Muscle layer of colon (tissue), 2 donors: ENCODE results near the gene SCUBE3.
A peak's percentile ranks its signal among the peaks of the same experiment; 100 is the strongest.

ENCODE experiments used
- H3K27ac ChIP-seq: one replicate; pipeline ENCODE4 v1.7.0; 2013; ENCODE audit warnings: low read depth, mild to moderate bottlenecking, low read length, moderate library complexity
- H3K27me3 ChIP-seq, 2 donors: one replicate each; pipeline ENCODE4 v1.7.0; 2013; ENCODE audit warnings: low read length in 2 of 2, mild to moderate bottlenecking in 2 of 2; ENCODE audit not compliant: insufficient read depth in 2 of 2, control insufficient read depth in 1 of 2
- H3K36me3 ChIP-seq: one replicate; pipeline ENCODE4 v1.7.0; 2013; ENCODE audit warnings: mild to moderate bottlenecking, low read length; ENCODE audit not compliant: insufficient read depth
- H3K4me1 ChIP-seq: one replicate; pipeline ENCODE4 v1.7.0; 2013; ENCODE audit warnings: mild to moderate bottlenecking, low read length; ENCODE audit not compliant: insufficient read depth
- H3K4me3 ChIP-seq, 2 donors: one replicate each; pipeline ENCODE4 v1.7.0; 2013; ENCODE audit warnings: low read length in 2 of 2, low read depth in 1 of 2, mild to moderate bottlenecking in 1 of 2, moderate library complexity in 1 of 2
- H3K9ac ChIP-seq: one replicate; pipeline ENCODE4 v1.7.0; 2013; ENCODE audit warnings: low read length
- H3K9me3 ChIP-seq: one replicate; pipeline ENCODE4 v1.7.0; 2013; ENCODE audit warnings: mild to moderate bottlenecking, low read length
- donor health status: abdominal sarcoma.
- donor health status: Adenocarcinoma of cecum.

Gene SCUBE3

DNA sequence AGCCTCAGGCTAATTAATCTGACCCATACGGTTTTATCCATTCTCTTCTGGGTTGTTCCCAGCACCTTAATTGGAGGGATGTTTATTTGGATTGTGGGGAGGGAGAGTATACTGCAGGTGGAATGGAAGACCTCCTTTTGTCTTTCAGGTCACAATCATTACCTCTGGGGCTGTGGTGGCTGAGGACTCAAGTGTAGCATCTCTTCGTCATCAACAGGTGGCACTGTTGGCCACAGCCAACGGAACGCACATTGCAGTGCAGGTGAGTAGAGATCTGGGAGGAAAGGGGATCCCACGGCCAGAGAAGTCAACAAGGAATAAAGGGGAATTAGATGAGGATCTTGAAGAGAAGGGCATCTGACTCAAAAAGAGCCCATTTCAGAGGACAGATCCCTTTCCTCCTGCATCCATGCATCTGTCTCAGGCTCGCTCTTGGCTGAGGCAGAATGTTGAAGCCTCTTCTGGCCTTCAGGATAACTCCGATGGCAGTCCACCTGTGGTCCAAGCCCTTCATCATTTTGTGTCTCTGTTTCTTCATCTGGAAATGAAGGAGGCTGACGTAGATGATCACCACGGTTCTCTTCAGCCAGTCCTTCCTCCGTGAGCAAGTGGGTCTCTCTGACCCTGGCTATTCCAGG, 80.7 kb downstream of the SCUBE3 start:
- Histone ChIP-seq H3K9ac (no peak overlapping the region), H3K9me3 (no peaks in the 10 kb centered on the region), H3K27ac (no peak overlapping the region), H3K27me3 (no peaks in the 10 kb centered on the region), H3K36me3 (peaks cover 54% of the 10 kb centered on the region), H3K4me3 (no peak overlapping the region), H3K4me1 (peaks cover 13% of the 10 kb centered on the region)

GRCh38 chr6:35295036-35295435, 81.3 kb downstream of the SCUBE3 start:
- Histone ChIP-seq H3K36me3 (peaks cover 48% of the 10 kb centered on the region), H3K27ac (no peak overlapping the region)

DNA sequence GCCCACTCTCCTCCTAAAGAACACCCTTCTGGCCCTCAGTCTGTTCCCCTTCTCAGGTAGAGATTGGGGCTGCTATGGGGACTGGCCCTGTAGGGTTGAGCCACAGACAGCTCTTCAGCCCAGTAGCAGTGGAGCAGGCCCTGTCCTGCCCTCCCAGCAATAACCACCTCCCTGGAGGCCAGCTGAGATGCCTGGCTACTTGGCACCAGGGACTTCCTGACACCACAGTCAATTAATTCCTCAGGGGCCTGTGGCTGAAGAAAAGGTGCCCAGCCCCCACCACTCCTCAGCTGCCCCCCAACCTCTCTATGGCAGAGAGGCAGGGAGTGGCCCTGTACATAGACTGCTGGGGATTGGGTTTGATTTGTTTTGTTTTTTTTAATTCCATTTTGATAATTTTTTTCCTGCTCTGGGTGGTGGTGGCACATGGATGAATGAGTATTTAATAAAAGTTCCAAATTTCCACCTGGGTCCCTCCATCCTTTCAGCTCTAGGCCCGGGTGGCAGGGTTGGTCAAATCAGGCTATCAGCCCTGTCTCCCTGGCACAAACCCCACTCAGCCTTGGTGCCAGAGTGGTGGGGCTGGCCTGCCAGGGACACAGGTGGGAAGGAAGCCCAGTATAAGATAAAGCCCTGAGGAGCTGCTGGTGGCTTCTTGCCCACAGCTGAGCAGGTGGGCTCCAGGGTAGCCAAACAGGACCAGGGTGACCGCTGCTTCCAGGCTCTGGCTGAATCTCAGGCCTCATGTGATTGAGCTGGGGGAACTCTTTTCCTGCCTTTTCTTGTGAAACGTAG, 82.0 kb downstream of the SCUBE3 start:
- Histone ChIP-seq H3K4me3 (no peak overlapping the region), H3K36me3 (peaks cover 41% of the 10 kb centered on the region), H3K9ac (no peak overlapping the region), H3K4me1 (peaks cover 13% of the 10 kb centered on the region), H3K27me3 (no peaks in the 10 kb centered on the region), H3K9me3 (no peaks in the 10 kb centered on the region), H3K27ac (no peak overlapping the region)

More at GRCh38 chr6:35295036-35295435, 81.3 kb downstream of the SCUBE3 start:
- Histone ChIP-seq H3K27me3 (no peaks in the 10 kb centered on the region), H3K9ac (no peak overlapping the region), H3K4me3 (no peak overlapping the region), H3K4me1 (peaks cover 13% of the 10 kb centered on the region), H3K9me3 (no peaks in the 10 kb centered on the region)

DNA sequence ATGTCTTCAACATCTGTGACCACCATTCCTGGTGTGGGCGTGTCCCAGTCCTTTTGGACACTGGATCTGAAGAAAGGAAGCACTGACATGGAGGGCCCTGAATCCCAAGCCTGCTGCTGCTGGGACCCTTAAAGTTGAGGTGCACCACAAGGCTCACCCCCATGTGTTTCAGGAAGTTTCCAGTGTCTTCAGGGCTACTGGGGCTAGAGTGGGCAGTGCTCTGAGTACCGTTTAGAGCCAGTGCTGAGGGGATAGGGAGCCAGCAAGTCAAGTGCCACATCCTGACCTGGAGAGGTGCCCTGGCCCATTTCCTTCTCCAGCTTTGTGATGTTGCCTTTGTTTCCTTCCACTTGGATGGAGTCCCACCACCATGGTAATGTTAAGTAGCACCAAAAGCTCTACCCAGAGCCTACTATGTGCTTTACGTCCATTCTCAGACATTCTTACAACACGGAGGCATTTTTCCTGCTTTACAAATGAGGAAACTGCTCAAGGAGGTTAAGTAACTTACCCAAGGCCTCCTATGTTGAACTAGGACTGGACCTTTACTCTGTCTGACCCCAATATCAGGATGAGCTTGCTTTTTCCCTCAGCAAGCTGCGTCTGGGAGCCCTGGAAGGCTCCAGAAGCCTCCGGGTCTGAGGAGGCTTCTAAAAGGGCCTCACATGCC, 83.3 kb downstream of the SCUBE3 start:
- Histone ChIP-seq H3K4me1 (peaks cover 13% of the 10 kb centered on the region), H3K4me3 (peak overlapping the region in 1 of 2 donors; percentile 53), H3K9ac (no peak overlapping the region)

GRCh38 chr6:35297601-35298481, 84.1 kb downstream of the SCUBE3 start, which contains the start of gene DEF6:
Gene DEF6 (plus strand): TSS chr6:35297818. CDS start chr6:35297857, 39 bp downstream.
- Histone ChIP-seq H3K27me3 (no peaks in the 10 kb centered on the region), H3K27ac (peak within 1 kb of the TSS; percentile 6), H3K9ac (no peak within 1 kb of the TSS), H3K36me3 (peaks cover 21% of the 10 kb centered on the region), H3K4me3 (peak within 1 kb of the TSS in 1 of 2 donors; percentile 53), H3K4me1 (peaks cover 13% of the 10 kb centered on the region), H3K9me3 (no peaks in the 10 kb centered on the region)

More for the DNA sequence above, 83.3 kb downstream of the SCUBE3 start:
- H3K36me3 ChIP-seq: peaks cover 29% of the 10 kb centered on the region
- no peaks in the 10 kb centered on the region for H3K27me3 ChIP-seq
- H3K9me3 ChIP-seq: no peaks in the 10 kb centered on the region
- H3K27ac ChIP-seq: no peak overlapping the region

GRCh38 chr6:35298625-35299140, 84.9 kb downstream of the SCUBE3 start:
- H3K27ac ChIP-seq: no peak overlapping the region
- H3K4me3 ChIP-seq: peak overlapping the region in 1 of 2 donors; percentile 53
- no peaks in the 10 kb centered on the region for H3K9me3 ChIP-seq
- no peaks in the 10 kb centered on the region for H3K27me3 ChIP-seq
- H3K9ac ChIP-seq: no peak overlapping the region
- H3K4me1 ChIP-seq: peaks cover 13% of the 10 kb centered on the region
- H3K36me3 ChIP-seq: peaks cover 13% of the 10 kb centered on the region

DNA sequence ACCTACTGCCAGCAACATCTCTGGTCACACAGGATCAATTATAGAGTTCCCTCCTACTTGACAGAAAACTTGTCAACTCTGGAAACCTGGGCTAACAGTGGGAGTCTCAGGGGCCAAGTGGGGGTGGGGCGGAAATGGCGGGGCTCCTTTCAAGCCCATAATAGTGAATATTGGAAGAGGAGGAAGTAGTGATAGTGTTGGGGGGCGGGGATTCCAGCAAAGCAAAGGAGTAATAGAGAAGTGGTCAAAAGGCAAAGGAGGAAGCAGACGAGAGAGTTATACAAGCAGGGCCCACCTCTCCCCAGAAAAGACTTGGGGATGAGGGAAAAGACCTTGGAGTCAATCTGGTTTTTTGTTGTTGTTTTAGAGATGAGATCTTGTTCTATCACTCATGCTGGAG, 85.9 kb downstream of the SCUBE3 start:
- Histone ChIP-seq H3K4me3 (no peak overlapping the region), H3K27ac (no peak overlapping the region)

DNA sequence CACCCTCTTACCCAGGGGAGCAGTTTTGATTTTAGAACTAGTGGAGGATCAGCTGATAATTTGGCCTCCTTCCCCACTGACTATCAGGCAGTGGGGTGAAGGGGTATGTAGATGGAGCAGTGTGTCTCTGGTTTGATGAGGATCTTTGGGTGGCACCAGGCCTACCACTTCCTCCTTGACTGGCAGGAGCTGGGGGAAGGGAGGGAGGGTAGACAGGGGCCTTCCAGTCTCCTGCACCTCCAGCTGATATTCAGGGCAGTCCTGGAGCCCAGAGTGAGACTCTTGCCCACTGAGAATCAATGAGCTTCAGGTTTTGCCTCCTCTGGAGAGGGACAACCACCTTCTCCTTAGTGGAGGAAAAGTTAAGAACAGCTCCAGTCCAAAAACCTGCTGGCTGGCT, 87.1 kb downstream of the SCUBE3 start:
- Histone ChIP-seq H3K36me3 (no peaks in the 10 kb centered on the region), H3K27ac (no peak overlapping the region), H3K9ac (no peak overlapping the region), H3K9me3 (no peaks in the 10 kb centered on the region), H3K27me3 (no peaks in the 10 kb centered on the region), H3K4me3 (no peak overlapping the region), H3K4me1 (peaks cover 13% of the 10 kb centered on the region)

More for the DNA sequence above, 85.9 kb downstream of the SCUBE3 start:
- H3K9me3 ChIP-seq: no peaks in the 10 kb centered on the region
- peaks cover 7% of the 10 kb centered on the region for H3K36me3 ChIP-seq
- no peak overlapping the region for H3K9ac ChIP-seq
- no peaks in the 10 kb centered on the region for H3K27me3 ChIP-seq
- peaks cover 13% of the 10 kb centered on the region for H3K4me1 ChIP-seq
